ENCODE measurements around the gene BUB1B. TPM values are rescaled to one million over a fixed set of nuclear protein-coding genes. Genes with fewer than 3 reads are reported as not detected.
"Not testable (repeated sequence)": the region's sequence is repeated elsewhere in the genome, so short reads cannot be mapped to it uniquely, and the experiment has no call there.

BUB1B gene
- polyA plus RNA-seq, 4 donors, result 1.1 to 15.6 (median 5.5) TPM

GRCh38 chr15:40161693-40162391, 973 bp downstream of the BUB1B start:
- Histone ChIP-seq H3K27ac (ENCODE audit: low read depth in 1 of 3, low read length in 2 of 3) (no peak overlapping the region), H3K9me3 (ENCODE audit: control insufficient read depth in 2 of 2, insufficient read depth in 1 of 2, low read depth in 1 of 2, low read length in 1 of 2) (no peaks in the 10 kb centered on the region), H3K4me1 (ENCODE audit: control insufficient read depth in 3 of 3, insufficient read depth in 2 of 3, low read depth in 1 of 3, low read length in 2 of 3) (peaks cover 0 to 7% (median 0%) of the 10 kb centered on the region in 3 donors), H3K36me3 (ENCODE audit: control insufficient read depth in 3 of 3, insufficient read depth in 2 of 3, low read depth in 1 of 3, low read length in 3 of 3) (peaks cover 0 to 5% (median 0%) of the 10 kb centered on the region in 3 donors), H3K4me3 (ENCODE audit: low read depth in 1 of 3, low read length in 3 of 3) (peak overlapping the region in 2 of 3 donors; percentile 57 to 73), H3K27me3 (ENCODE audit: control insufficient read depth in 3 of 3, insufficient read depth in 3 of 3, low read length in 3 of 3) (no peaks in the 10 kb centered on the region)
- WGBS, 3 donors, result 1 to 12% (median 6%) methylated on average over 2 of the region's 2 CpGs
- FAIRE-seq, result no peak
- DNase-seq, result peak in 1 of 2 donors; percentile 17

GRCh38 chr15:40162552-40162951, 1.7 kb downstream of the BUB1B start:
- FAIRE-seq (no peak), DNase-seq (no peak)
- Histone ChIP-seq H3K36me3 (ENCODE audit: control insufficient read depth in 3 of 3, insufficient read depth in 2 of 3, low read depth in 1 of 3, low read length in 3 of 3) (peaks cover 0 to 5% (median 0%) of the 10 kb centered on the region in 3 donors), H3K9me3 (ENCODE audit: control insufficient read depth in 2 of 2, insufficient read depth in 1 of 2, low read depth in 1 of 2, low read length in 1 of 2) (no peaks in the 10 kb centered on the region), H3K4me3 (ENCODE audit: low read depth in 1 of 3, low read length in 3 of 3) (no peak overlapping the region), H3K27me3 (ENCODE audit: control insufficient read depth in 3 of 3, insufficient read depth in 3 of 3, low read length in 3 of 3) (no peaks in the 10 kb centered on the region), H3K27ac (ENCODE audit: low read depth in 1 of 3, low read length in 2 of 3) (no peak overlapping the region), H3K4me1 (ENCODE audit: control insufficient read depth in 3 of 3, insufficient read depth in 2 of 3, low read depth in 1 of 3, low read length in 2 of 3) (peaks cover 0 to 7% (median 0%) of the 10 kb centered on the region in 3 donors)
- WGBS, 3 donors, result 75 to 82% (median 82%) methylated on average over 2 of the region's 2 CpGs

GRCh38 chr15:40163657-40164416, 3.0 kb downstream of the BUB1B start:
- no peaks in the 10 kb centered on the region for H3K4me1 ChIP-seq (ENCODE audit: control insufficient read depth in 3 of 3, insufficient read depth in 2 of 3, low read depth in 1 of 3, low read length in 2 of 3)
- H3K4me3 ChIP-seq (ENCODE audit: low read depth in 1 of 3, low read length in 3 of 3), result no peak overlapping the region
- WGBS, 3 donors, result 68 to 81% (median 74%) methylated on average over 12 of the region's 12 CpGs
- H3K27me3 ChIP-seq (ENCODE audit: control insufficient read depth in 3 of 3, insufficient read depth in 3 of 3, low read length in 3 of 3), result no peaks in the 10 kb centered on the region
- FAIRE-seq (no peak), DNase-seq (no peak)
- H3K36me3 ChIP-seq (ENCODE audit: control insufficient read depth in 3 of 3, insufficient read depth in 2 of 3, low read depth in 1 of 3, low read length in 3 of 3), result peaks cover 0 to 5% (median 0%) of the 10 kb centered on the region in 3 donors
- no peak overlapping the region for H3K27ac ChIP-seq (ENCODE audit: low read depth in 1 of 3, low read length in 2 of 3)
- H3K9me3 ChIP-seq (ENCODE audit: control insufficient read depth in 2 of 2, insufficient read depth in 1 of 2, low read depth in 1 of 2, low read length in 1 of 2), result no peaks in the 10 kb centered on the region

GRCh38 chr15:40167374-40167773, 6.5 kb downstream of the BUB1B start:
- DNase-seq; H3K27me3 ChIP-seq (ENCODE audit: control insufficient read depth in 3 of 3, insufficient read depth in 3 of 3, low read length in 3 of 3); H3K27ac ChIP-seq (ENCODE audit: low read depth in 1 of 3, low read length in 2 of 3); FAIRE-seq; H3K9me3 ChIP-seq (ENCODE audit: control insufficient read depth in 2 of 2, insufficient read depth in 1 of 2, low read depth in 1 of 2, low read length in 1 of 2); H3K4me1 ChIP-seq (ENCODE audit: control insufficient read depth in 3 of 3, insufficient read depth in 2 of 3, low read depth in 1 of 3, low read length in 2 of 3); H3K4me3 ChIP-seq (ENCODE audit: low read depth in 1 of 3, low read length in 3 of 3): not testable (repeated sequence)
- H3K36me3 ChIP-seq (ENCODE audit: control insufficient read depth in 3 of 3, insufficient read depth in 2 of 3, low read depth in 1 of 3, low read length in 3 of 3), result peaks cover 0 to 12% (median 0%) of the 10 kb centered on the region in 3 donors
- 93 to 99% (median 93%) methylated on average over 10 of the region's 10 CpGs for WGBS, 3 donors

GRCh38 chr15:40175160-40175559, 14.3 kb downstream of the BUB1B start:
- no peak for DNase-seq
- Histone ChIP-seq H3K4me3 (ENCODE audit: low read depth in 1 of 3, low read length in 3 of 3) (no peak overlapping the region), H3K9me3 (ENCODE audit: control insufficient read depth in 2 of 2, insufficient read depth in 1 of 2, low read depth in 1 of 2, low read length in 1 of 2) (no peaks in the 10 kb centered on the region), H3K27me3 (ENCODE audit: control insufficient read depth in 3 of 3, insufficient read depth in 3 of 3, low read length in 3 of 3) (no peaks in the 10 kb centered on the region), H3K36me3 (ENCODE audit: control insufficient read depth in 3 of 3, insufficient read depth in 2 of 3, low read depth in 1 of 3, low read length in 3 of 3) (peaks cover 0 to 10% (median 0%) of the 10 kb centered on the region in 3 donors), H3K27ac (ENCODE audit: low read depth in 1 of 3, low read length in 2 of 3) (no peak overlapping the region), H3K4me1 (ENCODE audit: control insufficient read depth in 3 of 3, insufficient read depth in 2 of 3, low read depth in 1 of 3, low read length in 2 of 3) (no peaks in the 10 kb centered on the region)
- 91 to 93% (median 92%) methylated on average over 3 of the region's 3 CpGs for WGBS, 3 donors
- FAIRE-seq, result no peak

- DNase-seq (no peak), FAIRE-seq (no peak)
- Histone ChIP-seq H3K9me3 (ENCODE audit: control insufficient read depth in 2 of 2, insufficient read depth in 1 of 2, low read depth in 1 of 2, low read length in 1 of 2) (no peaks in the 10 kb centered on the region), H3K4me1 (ENCODE audit: control insufficient read depth in 3 of 3, insufficient read depth in 2 of 3, low read depth in 1 of 3, low read length in 2 of 3) (no peaks in the 10 kb centered on the region), H3K36me3 (ENCODE audit: control insufficient read depth in 3 of 3, insufficient read depth in 2 of 3, low read depth in 1 of 3, low read length in 3 of 3) (peaks cover 0 to 7% (median 0%) of the 10 kb centered on the region in 3 donors), H3K27ac (ENCODE audit: low read depth in 1 of 3, low read length in 2 of 3) (peak overlapping the region in 1 of 3 donors; percentile 27), H3K4me3 (ENCODE audit: low read depth in 1 of 3, low read length in 3 of 3) (no peak overlapping the region), H3K27me3 (ENCODE audit: control insufficient read depth in 3 of 3, insufficient read depth in 3 of 3, low read length in 3 of 3) (no peaks in the 10 kb centered on the region)
- WGBS, 3 donors, result 57 to 86% (median 79%) methylated on average over 1 of the region's 1 CpG
These were observed 21.6 kb downstream of the BUB1B start for GRCh38 chr15:40182358-40183029.

- Histone ChIP-seq H3K4me3 (ENCODE audit: low read depth in 1 of 3, low read length in 3 of 3) (no peak overlapping the region), H3K36me3 (ENCODE audit: control insufficient read depth in 3 of 3, insufficient read depth in 2 of 3, low read depth in 1 of 3, low read length in 3 of 3) (peaks cover 0 to 10% (median 0%) of the 10 kb centered on the region in 3 donors), H3K4me1 (ENCODE audit: control insufficient read depth in 3 of 3, insufficient read depth in 2 of 3, low read depth in 1 of 3, low read length in 2 of 3) (no peaks in the 10 kb centered on the region), H3K27me3 (ENCODE audit: control insufficient read depth in 3 of 3, insufficient read depth in 3 of 3, low read length in 3 of 3) (no peaks in the 10 kb centered on the region), H3K9me3 (ENCODE audit: control insufficient read depth in 2 of 2, insufficient read depth in 1 of 2, low read depth in 1 of 2, low read length in 1 of 2) (no peaks in the 10 kb centered on the region), H3K27ac (ENCODE audit: low read depth in 1 of 3, low read length in 2 of 3) (no peak overlapping the region)
- DNase-seq, result no peak
- WGBS, 3 donors, result 77 to 84% (median 77%) methylated on average over 9 of the region's 9 CpGs
- FAIRE-seq, result no peak
These were observed 23.0 kb downstream of the BUB1B start for GRCh38 chr15:40183636-40184463.

- 96 to 97% (median 97%) methylated on average over 6 of the region's 6 CpGs for WGBS, 3 donors
- no peak for DNase-seq
- Histone ChIP-seq H3K27ac (ENCODE audit: low read depth in 1 of 3, low read length in 2 of 3) (no peak overlapping the region), H3K27me3 (ENCODE audit: control insufficient read depth in 3 of 3, insufficient read depth in 3 of 3, low read length in 3 of 3) (no peaks in the 10 kb centered on the region), H3K4me1 (ENCODE audit: control insufficient read depth in 3 of 3, insufficient read depth in 2 of 3, low read depth in 1 of 3, low read length in 2 of 3) (no peaks in the 10 kb centered on the region), H3K36me3 (ENCODE audit: control insufficient read depth in 3 of 3, insufficient read depth in 2 of 3, low read depth in 1 of 3, low read length in 3 of 3) (peaks cover 0 to 8% (median 0%) of the 10 kb centered on the region in 3 donors), H3K4me3 (ENCODE audit: low read depth in 1 of 3, low read length in 3 of 3) (no peak overlapping the region), H3K9me3 (ENCODE audit: control insufficient read depth in 2 of 2, insufficient read depth in 1 of 2, low read depth in 1 of 2, low read length in 1 of 2) (no peaks in the 10 kb centered on the region)
- no peak for FAIRE-seq
These were observed 29.7 kb downstream of the BUB1B start for GRCh38 chr15:40190591-40190990.

All from small intestine (tissue), 7 donors.